MCF 10A (cell line): Measurements from ENCODE around the gene CIT. TPM values are rescaled to one million over a fixed set of nuclear protein-coding genes. Genes with fewer than 3 reads are reported as not detected.

Experiments
- BruUV-seq: library from RNA; stranded (reverse); fragments of 400-500 nt; replicated peaks from 2 replicates; lab custom pipeline; 2021; lab: Mats Ljungman, UMichigan
- CTCF ChIA-PET: fragments of 300-600 bp; sonication (Branson Sonifier 250); formaldehyde crosslinking; extraction: SDS; loops from one replicate; lab custom pipeline; 2021; ENCODE audit warnings: antibody characterized with exemption, inconsistent platforms; lab: Yijun Ruan, JAX
- POLR2A ChIA-PET: fragments of 300-600, 350-650 bp; sonication (Branson Sonifier 250); formaldehyde crosslinking; extraction: SDS; loops from one replicate; lab custom pipeline; 2020; ENCODE audit warnings: antibody characterized with exemption, inconsistent platforms; lab: Yijun Ruan, JAX
- DNase-seq: peaks from one replicate; pipeline ENCODE4 v3.0.0-alpha.2; 2018; ENCODE audit not compliant: unreplicated experiment
- H3K27ac Mint-ChIP-seq: one replicate; pipeline ENCODE4 v1.8.0; 2022; ENCODE audit warnings: mild to moderate bottlenecking, low read depth, mixed read lengths; ENCODE audit not compliant: unreplicated experiment
- H3K27me3 Mint-ChIP-seq: one replicate; pipeline ENCODE4 v1.8.0; 2022; ENCODE audit warnings: mixed read lengths; ENCODE audit not compliant: insufficient read depth, unreplicated experiment
- H3K36me3 Mint-ChIP-seq: one replicate; pipeline ENCODE4 v1.8.0; 2022; ENCODE audit warnings: mild to moderate bottlenecking, moderate library complexity, mixed read lengths; ENCODE audit not compliant: insufficient read depth, unreplicated experiment
- H3K4me1 Mint-ChIP-seq: one replicate; pipeline ENCODE4 v1.8.0; 2022; ENCODE audit warnings: mixed read lengths; ENCODE audit not compliant: insufficient read depth, unreplicated experiment
- H3K4me3 Mint-ChIP-seq: one replicate; pipeline ENCODE4 v1.8.0; 2022; ENCODE audit warnings: mild to moderate bottlenecking, moderate library complexity, mixed read lengths; ENCODE audit not compliant: unreplicated experiment
- H3K9me3 Mint-ChIP-seq: one replicate; pipeline ENCODE4 v1.8.0; 2022; ENCODE audit warnings: mixed read lengths; ENCODE audit not compliant: unreplicated experiment
- CTCF ChIP-seq: fragments of 200-600 bp; IDR thresholded peaks from one replicate; pipeline ENCODE4 v1.8.0; 2022; ENCODE audit warnings: antibody characterized with exemption, mild to moderate bottlenecking; ENCODE audit not compliant: unreplicated experiment
- intact Hi-C: fragments of 100-400 bp; cut with micrococcal nuclease; formaldehyde crosslinking; loops from 2 replicates; pipeline ENCODE4 v1.14.1; 2022
- total RNA-seq: library from RNA; stranded (reverse); gene quantifications from 2 replicates; pipeline ENCODE4 v1.2.3, GENCODE V29; 2022

Gene CIT
- total RNA-seq, 1 experiment from 2014 or later = 25.0 TPM

- no TSS peak for BruUV-seq
- Mint-ChIP-seq H3K27me3 (no peaks in the 10 kb centered on the region), H3K36me3 (peaks cover 93% of the 10 kb centered on the region), H3K27ac (no peak overlapping the region), H3K4me3 (no peak overlapping the region), H3K9me3 (no peaks in the 10 kb centered on the region), H3K4me1 (no peaks in the 10 kb centered on the region)
- DNase-seq = no peak
- ChIA-PET CTCF (interaction anchor here (0.6 to 4.2 kb wide), 4 partner anchors 8 to 539 kb away, joined by 3 to 27 read pairs (median 4); partner anchors contain the start of gene PRKAB1), POLR2A (no interaction called here)
- no peak for TF ChIP-seq CTCF
- intact Hi-C loops = no loop called here
Observed at GRCh38 chr12:119676573-119676972, 200.5 kb downstream of the CIT start.

- Mint-ChIP-seq H3K4me1 (peaks cover 3% of the 10 kb centered on the region), H3K27me3 (no peaks in the 10 kb centered on the region), H3K36me3 (peaks cover 97% of the 10 kb centered on the region), H3K4me3 (no peak overlapping the region), H3K27ac (no peak overlapping the region), H3K9me3 (no peaks in the 10 kb centered on the region)
- ChIA-PET POLR2A (no interaction called here), CTCF (interaction anchor here (4.2 kb wide), 1 partner anchor 8 kb away, joined by 27 read pairs; the partner anchor contains the start of gene PRKAB1)
- no TSS peak for BruUV-seq
- no peak for DNase-seq
- no peak for TF ChIP-seq CTCF
- intact Hi-C loops = no loop called here
Observed at GRCh38 chr12:119676022-119676421, 201.1 kb downstream of the CIT start.

- peaks cover 11% of the 10 kb centered on the region for H3K4me1 Mint-ChIP-seq
- ChIA-PET CTCF (no interaction called here), POLR2A (interaction anchor here (0.7 to 1.2 kb wide), 2 partner anchors 211 to 1302 kb away, joined by 3 to 4 read pairs; partner anchors contain the start of gene TAOK3)
- no peaks in the 10 kb centered on the region for H3K9me3 Mint-ChIP-seq
- H3K4me3 Mint-ChIP-seq = no peak overlapping the region
- DNase-seq = no peak
- BruUV-seq = no TSS peak
- TF ChIP-seq CTCF = no peak
- no peaks in the 10 kb centered on the region for H3K27me3 Mint-ChIP-seq
- peaks cover 94% of the 10 kb centered on the region for H3K36me3 Mint-ChIP-seq
- intact Hi-C loops = no loop called here
- H3K27ac Mint-ChIP-seq = no peak overlapping the region
Observed at GRCh38 chr12:119674560-119674959, 202.6 kb downstream of the CIT start.

- no peak for DNase-seq
- no peak for TF ChIP-seq CTCF
- no peak overlapping the region for H3K4me3 Mint-ChIP-seq
- peaks cover 88% of the 10 kb centered on the region for H3K36me3 Mint-ChIP-seq
- peaks cover 11% of the 10 kb centered on the region for H3K4me1 Mint-ChIP-seq
- ChIA-PET POLR2A (interaction anchor here (1.2 kb wide), 1 partner anchor 1301 kb away, joined by 3 read pairs; the partner anchor contains the start of gene TAOK3), CTCF (interaction anchor here (0.5 to 0.7 kb wide), 2 partner anchors 86 to 1298 kb away, joined by 3 read pairs; no protein-coding TSS in a partner anchor)
- no peaks in the 10 kb centered on the region for H3K9me3 Mint-ChIP-seq
- H3K27ac Mint-ChIP-seq = no peak overlapping the region
- intact Hi-C loops = no loop called here
- no peaks in the 10 kb centered on the region for H3K27me3 Mint-ChIP-seq
- BruUV-seq = no TSS peak
Observed at GRCh38 chr12:119673634-119674033, 203.5 kb downstream of the CIT start.
